Psoas muscle (tissue), 8 donors: Measurements from ENCODE around the gene FRY. TPM values are rescaled to one million over a fixed set of nuclear protein-coding genes. Genes with fewer than 3 reads are reported as not detected.

Experiments used
- ATAC-seq, 4 donors: fragments of 200-7000 bp; cut with Tn5 transposase; one replicate each; pipeline ENCODE4 v1.9.1; 2020; ENCODE audit warnings: moderate library complexity in 3 of 4, mild to moderate bottlenecking in 2 of 4
- DNase-seq, 2 donors: peaks; one replicate each; pipeline ENCODE4 v3.0.0-alpha.2; 2020
- H3K27ac ChIP-seq: fragments of 200-600 bp; one replicate; pipeline ENCODE4 v1.8.0; 2022
- H3K27me3 ChIP-seq, 3 donors: fragments of 200-600 bp in 1 of 3; one replicate each; pipeline versions ENCODE4 v1.6.1 to v1.8.0; 2013 to 2022; ENCODE audit warnings: low read length in 2 of 3, mild to moderate bottlenecking in 2 of 3, moderate library complexity in 1 of 3; ENCODE audit not compliant: insufficient read depth in 3 of 3
- H3K36me3 ChIP-seq, 2 donors: fragments of 200-600 bp in 1 of 2; one replicate each; pipeline versions ENCODE4 v1.6.1 to v1.8.0; 2013 to 2022; ENCODE audit warnings: low read depth in 1 of 2, mild to moderate bottlenecking in 1 of 2, moderate library complexity in 1 of 2; ENCODE audit not compliant: insufficient read depth in 1 of 2
- H3K4me1 ChIP-seq: fragments of 200-600 bp; one replicate; pipeline ENCODE4 v1.8.0; 2022
- H3K4me3 ChIP-seq: fragments of 200-600 bp; one replicate; pipeline ENCODE4 v1.8.0; 2022; ENCODE audit warnings: mild to moderate bottlenecking
- H3K9me3 ChIP-seq: fragments of 200-600 bp; one replicate; pipeline ENCODE4 v1.8.0; 2022
- CTCF ChIP-seq: fragments of 200-600 bp; IDR thresholded peaks from one replicate; pipeline ENCODE4 v1.8.0; 2022; ENCODE audit warnings: antibody characterized with exemption
- WGBS, 3 donors: extraction: QIAGEN DNeasy Blood & Tissue Kit; methylation state at CpG; one replicate each; pipeline versions ENCODE4 v1.1.6 to v1.1.7; 2013; 5-methylcytosine and 5-hydroxymethylcytosine counted together
- intact Hi-C, 2 donors: fragments of 100-400 bp; cut with DNase I; formaldehyde crosslinking; loops; one replicate each; pipeline versions ENCODE4 v1.11.0 to v1.14.2; 2022
- polyA plus RNA-seq, 3 donors: library from polyadenylated mRNA; stranded (reverse); fragments of 200-250 nt; gene quantifications; one replicate each; pipeline ENCODE4 v1.2.3, GENCODE V29; 2013
- total RNA-seq, 4 donors: library from RNA; stranded (reverse); fragmentation: NEBNext Ultra II Directional in 2 of 4; extraction: Animal tissue kit (Norgen Biotek cat#: 25700) in 2 of 4; gene quantifications; one replicate each; pipeline versions ENCODE4 v1.2.1 to v1.2.4, GENCODE V29; 2021 to 2023
- donor health status: healthy with polysubstance abuse.
- donor health status: DM: no; HTN: no; CAD: no; lungs with moderate emphysema.
- donor health status: Bipolar disorder and iron deficiency.
- donor health status: healthy.
- donor health status: DM: yes; HTN: yes; CAD: no.
- donor health status: DM: no; HTN: no; CAD: no.
- donor health status: DM: no; HTN: no; CAD: no.
- donor health status: DM: yes; HTN: yes; CAD: no.

The FRY gene
- total and polyA plus RNA-seq, 7 donors, result 7.1 to 56.9 (median 24.0) TPM

- Histone ChIP-seq H3K4me1 (peaks cover 8% of the 10 kb centered on the region), H3K27me3 (no peaks in the 10 kb centered on the region), H3K36me3 (no peaks in the 10 kb centered on the region), H3K27ac (no peak overlapping the region), H3K4me3 (no peak overlapping the region), H3K9me3 (no peaks in the 10 kb centered on the region)
- DNase-seq (no peak), ATAC-seq (no peak)
- intact Hi-C loops, result loop anchor here in 1 of 2 donors (5.0 kb wide), 1 partner anchor 91 kb away; no protein-coding TSS in a partner anchor
- no peak for TF ChIP-seq CTCF
- WGBS, 3 donors, result 61 to 66% (median 61%) methylated on average over 4 of the region's 4 CpGs
Observed at GRCh38 chr13:32036126-32036695, 4.6 kb downstream of the FRY start.

- H3K27ac ChIP-seq, result no peak overlapping the region
Observed at GRCh38 chr13:32036757-32037156, 5.2 kb downstream of the FRY start.

GRCh38 chr13:32037471-32037870, 5.9 kb downstream of the FRY start:
- DNase-seq (no peak), ATAC-seq (no peak)
- no peaks in the 10 kb centered on the region for H3K27me3 ChIP-seq
- no peaks in the 10 kb centered on the region for H3K36me3 ChIP-seq
- no peak for TF ChIP-seq CTCF
- peaks cover 8% of the 10 kb centered on the region for H3K4me1 ChIP-seq
- WGBS, 3 donors, result 16 to 29% (median 22%) methylated on average over 2 of the region's 2 CpGs
- no peak overlapping the region for H3K27ac ChIP-seq
- H3K4me3 ChIP-seq, result no peak overlapping the region
- H3K9me3 ChIP-seq, result no peaks in the 10 kb centered on the region
- intact Hi-C loops, result loop anchor here in 1 of 2 donors (5.0 kb wide), 1 partner anchor 90 kb away; no protein-coding TSS in a partner anchor

More at GRCh38 chr13:32036757-32037156, 5.2 kb downstream of the FRY start:
- Histone ChIP-seq H3K27me3 (no peaks in the 10 kb centered on the region), H3K36me3 (no peaks in the 10 kb centered on the region), H3K9me3 (no peaks in the 10 kb centered on the region), H3K4me3 (no peak overlapping the region), H3K4me1 (peaks cover 8% of the 10 kb centered on the region)
- ATAC-seq, result no peak
- intact Hi-C loops, result loop anchor here in 1 of 2 donors (5.0 kb wide), 1 partner anchor 91 kb away; no protein-coding TSS in a partner anchor
- no peak for DNase-seq
- no peak for TF ChIP-seq CTCF
- 49 to 57% (median 53%) methylated on average over 2 of the region's 2 CpGs for WGBS, 3 donors

GRCh38 chr13:32038343-32038742, 6.8 kb downstream of the FRY start:
- no peak overlapping the region for H3K27ac ChIP-seq
- no peak for DNase-seq
- ATAC-seq, result no peak
- H3K9me3 ChIP-seq, result no peaks in the 10 kb centered on the region
- 89 to 95% (median 94%) methylated on average over 5 of the region's 5 CpGs for WGBS, 3 donors
- H3K4me3 ChIP-seq, result no peak overlapping the region
- no peak for TF ChIP-seq CTCF
- H3K27me3 ChIP-seq, result no peaks in the 10 kb centered on the region
- intact Hi-C loops, result loop anchor here in 1 of 2 donors (5.0 kb wide), 1 partner anchor 89 kb away; no protein-coding TSS in a partner anchor
- H3K4me1 ChIP-seq, result peaks cover 8% of the 10 kb centered on the region
- no peaks in the 10 kb centered on the region for H3K36me3 ChIP-seq

- no peaks in the 10 kb centered on the region for H3K9me3 ChIP-seq
- H3K27ac ChIP-seq, result no peak overlapping the region
- H3K4me3 ChIP-seq, result no peak overlapping the region
- peaks cover 8% of the 10 kb centered on the region for H3K4me1 ChIP-seq
- intact Hi-C loops, result loop anchor here in 1 of 2 donors (5.0 kb wide), 1 partner anchor 88 kb away; no protein-coding TSS in a partner anchor
- ATAC-seq, result no peak
- DNase-seq, result no peak
- H3K27me3 ChIP-seq, result no peaks in the 10 kb centered on the region
- TF ChIP-seq CTCF, result no peak
- H3K36me3 ChIP-seq, result no peaks in the 10 kb centered on the region
Observed at GRCh38 chr13:32039056-32039455, 7.5 kb downstream of the FRY start.
